GM19099 (cell line): ENCODE data around the gene UFC1.

Experiments used
- POLR2A ChIP-seq: IDR thresholded peaks from 3 replicates; pipeline ENCODE4 v1.6.1; 2011; ENCODE audit warnings: low read depth; ENCODE audit not compliant: insufficient read length; ENCODE audit errors: extremely low read depth

Gene UFC1

GRCh38 chr1:161200992-161201835 lies 47.4 kb downstream of the UFC1 start:
- TF ChIP-seq POLR2A, result no peak

- TF ChIP-seq POLR2A, result peak; percentile 93
Measured at GRCh38 chr1:161201836-161202712, 48.3 kb downstream of the UFC1 start, which contains the start of gene NDUFS2. Gene NDUFS2, plus strand, starts transcription at chr1:161202367. Its CDS starts 19 bp downstream, at chr1:161202386.

- no peak for TF ChIP-seq POLR2A
Measured at GRCh38 chr1:161206411-161207140, 52.8 kb downstream of the UFC1 start.

GRCh38 chr1:161207173-161207572 lies 53.4 kb downstream of the UFC1 start:
- TF ChIP-seq POLR2A, result no peak
